ENCODE results near the gene PLEKHG4B.
"Not testable (repeated sequence)": the region's sequence is repeated elsewhere in the genome, so short reads cannot be mapped to it uniquely, and the experiment has no call there.

Gene PLEKHG4B

GRCh38 chr5:163841-164240 is 71.9 kb downstream of the PLEKHG4B start:
- no peak for DNase-seq
- in situ Hi-C loops (cut with MboI; ENCODE audit: low pct_unique_long_range_greater_than_20kb, low sequenced_read_pairs), result no loop called here

GRCh38 chr5:164244-164643 is 72.3 kb downstream of the PLEKHG4B start:
- DNase-seq, result no peak

GRCh38 chr5:164783-165182 is 72.8 kb downstream of the PLEKHG4B start:
- in situ Hi-C loops (cut with MboI; ENCODE audit: low pct_unique_long_range_greater_than_20kb, low sequenced_read_pairs); DNase-seq: not testable (repeated sequence)

More at GRCh38 chr5:164244-164643, 72.3 kb downstream of the PLEKHG4B start:
- in situ Hi-C loops (cut with MboI; ENCODE audit: low pct_unique_long_range_greater_than_20kb, low sequenced_read_pairs), result no loop called here

- in situ Hi-C loops (cut with MboI; ENCODE audit: low pct_unique_long_range_greater_than_20kb, low sequenced_read_pairs), result no loop called here
- no peak for DNase-seq
Measured at GRCh38 chr5:166441-167372, 74.7 kb downstream of the PLEKHG4B start.

GRCh38 chr5:167511-167910 is 75.5 kb downstream of the PLEKHG4B start:
- DNase-seq, result no peak
- in situ Hi-C loops (cut with MboI; ENCODE audit: low pct_unique_long_range_greater_than_20kb, low sequenced_read_pairs), result no loop called here

GRCh38 chr5:167982-168660 is 76.2 kb downstream of the PLEKHG4B start:
- in situ Hi-C loops (cut with MboI; ENCODE audit: low pct_unique_long_range_greater_than_20kb, low sequenced_read_pairs), result no loop called here
- DNase-seq, result no peak

- in situ Hi-C loops (cut with MboI; ENCODE audit: low pct_unique_long_range_greater_than_20kb, low sequenced_read_pairs), result no loop called here
- DNase-seq, result no peak
Measured at GRCh38 chr5:169071-169727, 77.2 kb downstream of the PLEKHG4B start.

GRCh38 chr5:169728-170094 is 77.7 kb downstream of the PLEKHG4B start:
- no peak for DNase-seq
- in situ Hi-C loops (cut with MboI; ENCODE audit: low pct_unique_long_range_greater_than_20kb, low sequenced_read_pairs), result no loop called here

GRCh38 chr5:170971-171800 is 79.2 kb downstream of the PLEKHG4B start:
- DNase-seq, result no peak
- in situ Hi-C loops (cut with MboI; ENCODE audit: low pct_unique_long_range_greater_than_20kb, low sequenced_read_pairs), result no loop called here

GRCh38 chr5:171801-172331 is 79.9 kb downstream of the PLEKHG4B start:
- in situ Hi-C loops (cut with MboI; ENCODE audit: low pct_unique_long_range_greater_than_20kb, low sequenced_read_pairs), result no loop called here
- DNase-seq, result no peak

- in situ Hi-C loops (cut with MboI; ENCODE audit: low pct_unique_long_range_greater_than_20kb, low sequenced_read_pairs), result no loop called here
- DNase-seq, result no peak
Measured at GRCh38 chr5:172421-172820, 80.5 kb downstream of the PLEKHG4B start.

GRCh38 chr5:172841-173251 is 80.9 kb downstream of the PLEKHG4B start:
- in situ Hi-C loops (cut with MboI; ENCODE audit: low pct_unique_long_range_greater_than_20kb, low sequenced_read_pairs), result no loop called here
- no peak for DNase-seq

- no peak for DNase-seq
- in situ Hi-C loops (cut with MboI; ENCODE audit: low pct_unique_long_range_greater_than_20kb, low sequenced_read_pairs), result no loop called here
Measured at GRCh38 chr5:173392-174290, 81.7 kb downstream of the PLEKHG4B start.

- in situ Hi-C loops (cut with MboI; ENCODE audit: low pct_unique_long_range_greater_than_20kb, low sequenced_read_pairs), result no loop called here
- DNase-seq, result no peak
Measured at GRCh38 chr5:174291-174600, 82.3 kb downstream of the PLEKHG4B start.

GRCh38 chr5:174876-175465 is 83.0 kb downstream of the PLEKHG4B start:
- no peak for DNase-seq
- in situ Hi-C loops (cut with MboI; ENCODE audit: low pct_unique_long_range_greater_than_20kb, low sequenced_read_pairs), result no loop called here

GRCh38 chr5:176296-176823 is 84.4 kb downstream of the PLEKHG4B start:
- in situ Hi-C loops (cut with MboI; ENCODE audit: low pct_unique_long_range_greater_than_20kb, low sequenced_read_pairs), result no loop called here
- DNase-seq, result no peak

- in situ Hi-C loops (cut with MboI; ENCODE audit: low pct_unique_long_range_greater_than_20kb, low sequenced_read_pairs), result no loop called here
- no peak for DNase-seq
Measured at GRCh38 chr5:178110-178509, 86.1 kb downstream of the PLEKHG4B start.

- no peak for DNase-seq
- in situ Hi-C loops (cut with MboI; ENCODE audit: low pct_unique_long_range_greater_than_20kb, low sequenced_read_pairs), result no loop called here
Measured at GRCh38 chr5:179401-179800, 87.4 kb downstream of the PLEKHG4B start.

Data from KBM-7 (cell line).